RWPE2 (cell line): ENCODE measurements around the gene TMEM179B.

Experiments
- ATAC-seq: fragments of 200-7000 bp; cut with Tn5 transposase; 3 replicates; pipeline ENCODE4 v1.9.1; 2021; ENCODE audit warnings: low read depth
- DNase-seq: peaks from one replicate; pipeline ENCODE4 v3.0.0-alpha.2; 2020; ENCODE audit warnings: low spot score
- H3K27ac ChIP-seq: fragments of 450-650 bp; 2 replicates; pipeline ENCODE4 v1.5.1; 2017; ENCODE audit warnings: mild to moderate bottlenecking; ENCODE audit not compliant: poor library complexity, severe bottlenecking
- H3K27me3 ChIP-seq: fragments of 250-450 bp; sonication (Bioruptor Pico); 2 replicates; pipeline ENCODE4 v1.5.1; 2021; ENCODE audit warnings: mild to moderate bottlenecking, moderate library complexity; ENCODE audit not compliant: insufficient read depth, poor library complexity, severe bottlenecking
- H3K36me3 ChIP-seq: fragments of 250-450 bp; sonication (Bioruptor Pico); 2 replicates; pipeline ENCODE4 v1.5.1; 2020; ENCODE audit warnings: low read depth, mild to moderate bottlenecking, moderate library complexity
- H3K4me1 ChIP-seq: fragments of 250-450 bp; sonication (Bioruptor Pico); 2 replicates; pipeline ENCODE4 v1.5.1; 2021; ENCODE audit warnings: mild to moderate bottlenecking, moderate library complexity; ENCODE audit not compliant: insufficient read depth, poor library complexity, severe bottlenecking
- H3K4me3 ChIP-seq: fragments of 250-450 bp; sonication (Bioruptor Pico); 2 replicates; pipeline ENCODE4 v1.5.1; 2021; ENCODE audit warnings: mild to moderate bottlenecking, moderate library complexity; ENCODE audit not compliant: severe bottlenecking
- H3K9me3 ChIP-seq: fragments of 250-450 bp; sonication (Bioruptor Pico); 2 replicates; pipeline ENCODE4 v1.5.1; 2021; ENCODE audit warnings: mild to moderate bottlenecking, moderate library complexity; ENCODE audit not compliant: severe bottlenecking
- CTCF ChIP-seq: fragments of 450-650 bp; IDR thresholded peaks from one replicate; pipeline ENCODE4 v1.5.1; 2017; ENCODE audit warnings: mild to moderate bottlenecking, moderate library complexity; ENCODE audit not compliant: poor library complexity, severe bottlenecking

Gene TMEM179B

GRCh38 chr11:62782753-62783152, 4.4 kb upstream of the TMEM179B start:
- TF ChIP-seq CTCF: no peak
- Histone ChIP-seq H3K9me3 (no peaks in the 10 kb centered on the region), H3K4me3 (no peak overlapping the region), H3K36me3 (peaks cover 18% of the 10 kb centered on the region), H3K4me1 (no peaks in the 10 kb centered on the region), H3K27ac (no peak overlapping the region), H3K27me3 (no peaks in the 10 kb centered on the region)
- no peak for ATAC-seq
- DNase-seq: no peak

- Histone ChIP-seq H3K27me3 (no peaks in the 10 kb centered on the region), H3K9me3 (no peaks in the 10 kb centered on the region), H3K4me1 (peaks cover 6% of the 10 kb centered on the region), H3K27ac (peak overlapping the region; percentile 90), H3K4me3 (peak overlapping the region; percentile 89), H3K36me3 (peaks cover 31% of the 10 kb centered on the region)
- peak; percentile 97 for TF ChIP-seq CTCF
- ATAC-seq (peak; percentile 66), DNase-seq (peak; percentile 80)
Measured at GRCh38 chr11:62786318-62787004, 741 bp upstream of the TMEM179B start.

- H3K27me3 ChIP-seq: no peaks in the 10 kb centered on the region
- DNase-seq: no peak
- H3K4me3 ChIP-seq: no peak overlapping the region
- peaks cover 46% of the 10 kb centered on the region for H3K36me3 ChIP-seq
- TF ChIP-seq CTCF: no peak
- peaks cover 9% of the 10 kb centered on the region for H3K4me1 ChIP-seq
- H3K27ac ChIP-seq: peak overlapping the region; percentile 90
- H3K9me3 ChIP-seq: no peaks in the 10 kb centered on the region
- ATAC-seq: no peak
Measured at GRCh38 chr11:62788991-62789390, 1.8 kb downstream of the TMEM179B start.

GRCh38 chr11:62789576-62789975, 2.4 kb downstream of the TMEM179B start:
- no peak for DNase-seq
- Histone ChIP-seq H3K27ac (peak overlapping the region; percentile 90), H3K4me1 (peaks cover 9% of the 10 kb centered on the region), H3K9me3 (no peaks in the 10 kb centered on the region), H3K4me3 (no peak overlapping the region), H3K27me3 (no peaks in the 10 kb centered on the region), H3K36me3 (peaks cover 49% of the 10 kb centered on the region)
- TF ChIP-seq CTCF: no peak
- no peak for ATAC-seq

- Histone ChIP-seq H3K4me3 (peak within 1 kb of the TSS; percentile 97), H3K36me3 (peaks cover 64% of the 10 kb centered on the region), H3K4me1 (peaks cover 9% of the 10 kb centered on the region), H3K9me3 (no peaks in the 10 kb centered on the region), H3K27ac (peak within 1 kb of the TSS; percentile 90), H3K27me3 (no peaks in the 10 kb centered on the region)
- ATAC-seq (peak; percentile 80), DNase-seq (peak; percentile 85)
- no peak for TF ChIP-seq CTCF
Measured at GRCh38 chr11:62791501-62792201, 4.4 kb downstream of the TMEM179B start, which contains the start of gene TMEM223. TMEM223 (minus strand) TSS chr11:62792006; CDS start chr11:62791994, 12 bp downstream.
